Activated CD4-positive, alpha-beta memory T cell treated with anti-CD3 and anti-CD28 coated beads, Interleukin-2, amount 10 ng/mL, durations not matched to agents 7 days and 5 days (primary cell): Measurements from ENCODE around the gene LRP6. TPM values are rescaled to one million over a fixed set of nuclear protein-coding genes. Genes with fewer than 3 reads are reported as not detected.

Experiments
- CTCF ChIA-PET: fragments of 350-600 bp; sonication (Branson Sonifier 250); formaldehyde crosslinking; loops from one replicate; lab custom pipeline; 2021; ENCODE audit warnings: antibody characterized with exemption, inconsistent platforms; lab: Charles Lee
- POLR2A ChIA-PET: fragments of 350-600 bp; sonication (Branson Sonifier 250); formaldehyde crosslinking; loops from one replicate; lab custom pipeline; 2021; ENCODE audit warnings: antibody characterized with exemption; lab: Charles Lee
- DNase-seq: peaks from one replicate; pipeline ENCODE4 v3.0.0-alpha.2; 2020
- H3K27ac Mint-ChIP-seq: one replicate; pipeline ENCODE4 v1.8.0; 2021; ENCODE audit warnings: mild to moderate bottlenecking, mixed read lengths
- H3K27me3 Mint-ChIP-seq: one replicate; pipeline ENCODE4 v1.8.0; 2021; ENCODE audit warnings: mixed read lengths
- H3K36me3 Mint-ChIP-seq: one replicate; pipeline ENCODE4 v1.8.0; 2021; ENCODE audit warnings: low read depth, mixed read lengths
- H3K4me1 Mint-ChIP-seq: one replicate; pipeline ENCODE4 v1.8.0; 2021; ENCODE audit warnings: mixed read lengths
- H3K4me3 Mint-ChIP-seq: one replicate; pipeline ENCODE4 v1.8.0; 2021; ENCODE audit warnings: mild to moderate bottlenecking, mixed read lengths
- H3K9me3 Mint-ChIP-seq: one replicate; pipeline ENCODE4 v1.8.0; 2021; ENCODE audit warnings: mixed read lengths
- total RNA-seq, 2 experiments: library from RNA; stranded (reverse); gene quantifications; one replicate each; pipeline ENCODE4 v1.2.3, GENCODE V29; 2021

Gene LRP6
- total RNA-seq, 2 experiments from 2014 or later: 0.30 to 0.40 TPM

GRCh38 chr12:12182703-12183365 is 84.0 kb downstream of the LRP6 start:
- no peak overlapping the region for H3K4me3 Mint-ChIP-seq
- peaks cover 53% of the 10 kb centered on the region for H3K27me3 Mint-ChIP-seq
- POLR2A ChIA-PET: interaction anchor here (1.1 kb wide), 1 partner anchor 11 kb away, joined by 3 read pairs; no protein-coding TSS in a partner anchor
- CTCF ChIA-PET: interaction anchor here (0.5 kb wide), 2 partner anchors 13 to 440 kb away, joined by 3 to 4 read pairs; no protein-coding TSS in a partner anchor
- no peaks in the 10 kb centered on the region for H3K9me3 Mint-ChIP-seq
- no peak for DNase-seq
- no peaks in the 10 kb centered on the region for H3K4me1 Mint-ChIP-seq
- no peak overlapping the region for H3K27ac Mint-ChIP-seq
- H3K36me3 Mint-ChIP-seq: no peaks in the 10 kb centered on the region

- no peaks in the 10 kb centered on the region for H3K9me3 Mint-ChIP-seq
- POLR2A ChIA-PET: no interaction called here
- no peak overlapping the region for H3K27ac Mint-ChIP-seq
- no peak for DNase-seq
- H3K36me3 Mint-ChIP-seq: no peaks in the 10 kb centered on the region
- CTCF ChIA-PET: no interaction called here
- no peaks in the 10 kb centered on the region for H3K4me1 Mint-ChIP-seq
- H3K27me3 Mint-ChIP-seq: peaks cover 58% of the 10 kb centered on the region
- no peak overlapping the region for H3K4me3 Mint-ChIP-seq
Measured at GRCh38 chr12:12181511-12181910, 85.3 kb downstream of the LRP6 start.

- ChIA-PET CTCF (no interaction called here), POLR2A (no interaction called here)
- Mint-ChIP-seq H3K36me3 (no peaks in the 10 kb centered on the region), H3K4me1 (no peaks in the 10 kb centered on the region), H3K9me3 (no peaks in the 10 kb centered on the region), H3K27ac (no peak overlapping the region), H3K4me3 (no peak overlapping the region), H3K27me3 (peaks cover 63% of the 10 kb centered on the region)
- DNase-seq: no peak
Measured at GRCh38 chr12:12180575-12180974, 86.3 kb downstream of the LRP6 start.

- no peak overlapping the region for H3K27ac Mint-ChIP-seq
- H3K4me3 Mint-ChIP-seq: no peak overlapping the region
- H3K9me3 Mint-ChIP-seq: no peaks in the 10 kb centered on the region
- POLR2A ChIA-PET: no interaction called here
- H3K36me3 Mint-ChIP-seq: no peaks in the 10 kb centered on the region
- peaks cover 59% of the 10 kb centered on the region for H3K27me3 Mint-ChIP-seq
- CTCF ChIA-PET: no interaction called here
- no peak for DNase-seq
- no peaks in the 10 kb centered on the region for H3K4me1 Mint-ChIP-seq
Measured at GRCh38 chr12:12180136-12180535, 86.7 kb downstream of the LRP6 start.

GRCh38 chr12:12178559-12178958 is 88.3 kb downstream of the LRP6 start:
- no peak for DNase-seq
- H3K36me3 Mint-ChIP-seq: no peaks in the 10 kb centered on the region
- ChIA-PET CTCF (no interaction called here), POLR2A (no interaction called here)
- H3K4me1 Mint-ChIP-seq: no peaks in the 10 kb centered on the region
- H3K27me3 Mint-ChIP-seq: peaks cover 54% of the 10 kb centered on the region
- H3K9me3 Mint-ChIP-seq: no peaks in the 10 kb centered on the region
- no peak overlapping the region for H3K27ac Mint-ChIP-seq
- no peak overlapping the region for H3K4me3 Mint-ChIP-seq

- ChIA-PET CTCF (no interaction called here), POLR2A (no interaction called here)
- no peaks in the 10 kb centered on the region for H3K36me3 Mint-ChIP-seq
- peaks cover 13% of the 10 kb centered on the region for H3K4me1 Mint-ChIP-seq
- peaks cover 62% of the 10 kb centered on the region for H3K27me3 Mint-ChIP-seq
- no peaks in the 10 kb centered on the region for H3K9me3 Mint-ChIP-seq
- H3K27ac Mint-ChIP-seq: no peak overlapping the region
- no peak overlapping the region for H3K4me3 Mint-ChIP-seq
- no peak for DNase-seq
Measured at GRCh38 chr12:12176402-12176801, 90.4 kb downstream of the LRP6 start.

- CTCF ChIA-PET: interaction anchor here (1.6 kb wide), 2 partner anchors 156 to 590 kb away, joined by 4 to 5 read pairs; no protein-coding TSS in a partner anchor
- no peak overlapping the region for H3K27ac Mint-ChIP-seq
- POLR2A ChIA-PET: interaction anchor here (0.7 to 1.2 kb wide), 4 partner anchors 10 to 521 kb away, joined by 3 to 5 read pairs (median 4); partner anchors contain the start of gene BORCS5
- H3K9me3 Mint-ChIP-seq: no peaks in the 10 kb centered on the region
- H3K4me3 Mint-ChIP-seq: no peak overlapping the region
- H3K27me3 Mint-ChIP-seq: peaks cover 61% of the 10 kb centered on the region
- DNase-seq: peak; percentile 45
- peaks cover 13% of the 10 kb centered on the region for H3K4me1 Mint-ChIP-seq
- H3K36me3 Mint-ChIP-seq: no peaks in the 10 kb centered on the region
Measured at GRCh38 chr12:12171991-12172511, 94.8 kb downstream of the LRP6 start.

GRCh38 chr12:12167847-12168246 is 99.0 kb downstream of the LRP6 start:
- no peaks in the 10 kb centered on the region for H3K36me3 Mint-ChIP-seq
- no peak overlapping the region for H3K27ac Mint-ChIP-seq
- no peak overlapping the region for H3K4me3 Mint-ChIP-seq
- no peaks in the 10 kb centered on the region for H3K9me3 Mint-ChIP-seq
- peaks cover 13% of the 10 kb centered on the region for H3K4me1 Mint-ChIP-seq
- no peak for DNase-seq
- POLR2A ChIA-PET: no interaction called here
- CTCF ChIA-PET: no interaction called here
- peaks cover 53% of the 10 kb centered on the region for H3K27me3 Mint-ChIP-seq

- CTCF ChIA-PET: interaction anchor here (0.7 kb wide), 1 partner anchor 587 kb away, joined by 4 read pairs; no protein-coding TSS in a partner anchor
- POLR2A ChIA-PET: no interaction called here
- no peak overlapping the region for H3K4me3 Mint-ChIP-seq
- H3K9me3 Mint-ChIP-seq: no peaks in the 10 kb centered on the region
- H3K36me3 Mint-ChIP-seq: no peaks in the 10 kb centered on the region
- H3K27ac Mint-ChIP-seq: no peak overlapping the region
- H3K4me1 Mint-ChIP-seq: peaks cover 3% of the 10 kb centered on the region
- no peak for DNase-seq
- peaks cover 47% of the 10 kb centered on the region for H3K27me3 Mint-ChIP-seq
Measured at GRCh38 chr12:12166751-12167150, 100.1 kb downstream of the LRP6 start.

GRCh38 chr12:12159988-12160387 is 106.9 kb downstream of the LRP6 start:
- Mint-ChIP-seq H3K9me3 (no peaks in the 10 kb centered on the region), H3K27me3 (peaks cover 29% of the 10 kb centered on the region), H3K36me3 (no peaks in the 10 kb centered on the region), H3K27ac (no peak overlapping the region), H3K4me1 (no peaks in the 10 kb centered on the region), H3K4me3 (no peak overlapping the region)
- CTCF ChIA-PET: no interaction called here
- no peak for DNase-seq
- POLR2A ChIA-PET: no interaction called here

GRCh38 chr12:12158858-12159257 is 108.0 kb downstream of the LRP6 start:
- POLR2A ChIA-PET: no interaction called here
- no peaks in the 10 kb centered on the region for H3K4me1 Mint-ChIP-seq
- no peaks in the 10 kb centered on the region for H3K9me3 Mint-ChIP-seq
- no peaks in the 10 kb centered on the region for H3K36me3 Mint-ChIP-seq
- DNase-seq: no peak
- peaks cover 27% of the 10 kb centered on the region for H3K27me3 Mint-ChIP-seq
- H3K4me3 Mint-ChIP-seq: no peak overlapping the region
- CTCF ChIA-PET: no interaction called here
- no peak overlapping the region for H3K27ac Mint-ChIP-seq

- CTCF ChIA-PET: no interaction called here
- H3K27me3 Mint-ChIP-seq: peaks cover 29% of the 10 kb centered on the region
- no peaks in the 10 kb centered on the region for H3K9me3 Mint-ChIP-seq
- no peak for DNase-seq
- H3K36me3 Mint-ChIP-seq: no peaks in the 10 kb centered on the region
- H3K4me3 Mint-ChIP-seq: no peak overlapping the region
- H3K4me1 Mint-ChIP-seq: no peaks in the 10 kb centered on the region
- POLR2A ChIA-PET: no interaction called here
- no peak overlapping the region for H3K27ac Mint-ChIP-seq
Measured at GRCh38 chr12:12157424-12157823, 109.4 kb downstream of the LRP6 start.

- Mint-ChIP-seq H3K36me3 (no peaks in the 10 kb centered on the region), H3K4me3 (no peak overlapping the region), H3K9me3 (no peaks in the 10 kb centered on the region), H3K27me3 (peaks cover 24% of the 10 kb centered on the region), H3K27ac (no peak overlapping the region), H3K4me1 (no peaks in the 10 kb centered on the region)
- CTCF ChIA-PET: no interaction called here
- POLR2A ChIA-PET: no interaction called here
- no peak for DNase-seq
Measured at GRCh38 chr12:12156828-12157227, 110.0 kb downstream of the LRP6 start.

GRCh38 chr12:12156116-12156515 is 110.7 kb downstream of the LRP6 start:
- H3K4me1 Mint-ChIP-seq: no peaks in the 10 kb centered on the region
- H3K9me3 Mint-ChIP-seq: no peaks in the 10 kb centered on the region
- POLR2A ChIA-PET: no interaction called here

More at GRCh38 chr12:12156116-12156515, 110.7 kb downstream of the LRP6 start:
- Mint-ChIP-seq H3K27me3 (peaks cover 24% of the 10 kb centered on the region), H3K4me3 (no peak overlapping the region), H3K36me3 (no peaks in the 10 kb centered on the region), H3K27ac (no peak overlapping the region)
- CTCF ChIA-PET: no interaction called here
- no peak for DNase-seq
